Fibroblast of peridontal ligament (primary cell): Measurements from ENCODE around the gene TTPAL.

Experiments used
- DNase-seq: peaks from one replicate; pipeline ENCODE4 v3.0.0-alpha.2; 2010; ENCODE audit errors: extremely low read depth

TTPAL gene

GRCh38 chr20:44497761-44498160 lies 22.1 kb downstream of the TTPAL start:
- no peak for DNase-seq

- DNase-seq: no peak
Observed at GRCh38 chr20:44500221-44500620, 24.5 kb downstream of the TTPAL start.

- peak; percentile 38 for DNase-seq
Observed at GRCh38 chr20:44501448-44501847, 25.8 kb downstream of the TTPAL start.

GRCh38 chr20:44502968-44503367 lies 27.3 kb downstream of the TTPAL start:
- no peak for DNase-seq

- DNase-seq: no peak
Observed at GRCh38 chr20:44504402-44505307, 29.0 kb downstream of the TTPAL start.

GRCh38 chr20:44509762-44510161 lies 34.1 kb downstream of the TTPAL start:
- no peak for DNase-seq

- no peak for DNase-seq
Observed at GRCh38 chr20:44513871-44514270, 38.2 kb downstream of the TTPAL start.

GRCh38 chr20:44516491-44516890 lies 40.8 kb downstream of the TTPAL start:
- peak; percentile 51 for DNase-seq

- DNase-seq: no peak
Observed at GRCh38 chr20:44517454-44517853, 41.8 kb downstream of the TTPAL start.

GRCh38 chr20:44518248-44518647 lies 42.6 kb downstream of the TTPAL start:
- no peak for DNase-seq

GRCh38 chr20:44520881-44521280 lies 45.2 kb downstream of the TTPAL start:
- no peak for DNase-seq

GRCh38 chr20:44521484-44522481 lies 46.1 kb downstream of the TTPAL start, which contains the start of gene SERINC3:
Gene SERINC3 (minus strand): TSS chr20:44522070. CDS start chr20:44521951, 119 bp downstream.
- peak; percentile 89 for DNase-seq

GRCh38 chr20:44522841-44523240 lies 47.2 kb downstream of the TTPAL start:
- DNase-seq: no peak

GRCh38 chr20:44523746-44524145 lies 48.1 kb downstream of the TTPAL start:
- DNase-seq: no peak

GRCh38 chr20:44526129-44526528 lies 50.5 kb downstream of the TTPAL start:
- DNase-seq: peak; percentile 11

GRCh38 chr20:44527716-44528199 lies 52.1 kb downstream of the TTPAL start:
- no peak for DNase-seq

- DNase-seq: no peak
Observed at GRCh38 chr20:44528309-44528708, 52.6 kb downstream of the TTPAL start.

- DNase-seq: no peak
Observed at GRCh38 chr20:44532259-44532980, 56.7 kb downstream of the TTPAL start.

GRCh38 chr20:44532981-44533331 lies 57.3 kb downstream of the TTPAL start:
- DNase-seq: no peak

GRCh38 chr20:44533928-44534327 lies 58.3 kb downstream of the TTPAL start:
- DNase-seq: no peak

GRCh38 chr20:44536175-44536574 lies 60.5 kb downstream of the TTPAL start:
- no peak for DNase-seq

- DNase-seq: peak; percentile 54
Observed at GRCh38 chr20:44537993-44538392, 62.3 kb downstream of the TTPAL start.
